Smooth muscle cell (in vitro differentiated cells): ENCODE data around the gene BCL2L13. TPM values are rescaled to one million over a fixed set of nuclear protein-coding genes. Genes with fewer than 3 reads are reported as not detected.

Experiments used
- DNase-seq: peaks from one replicate; lab custom pipeline; 2025; ENCODE audit not compliant: unreplicated experiment; lab: John Stamatoyannopoulos, UW
- H2AFZ ChIP-seq: fragments of 200-600 bp; sonication (generic); 2 replicates; pipeline ENCODE4 v1.6.0; 2016; ENCODE audit warnings: antibody characterized with exemption, low read depth, mild to moderate bottlenecking
- H3F3A ChIP-seq: fragments of 200-600 bp; sonication (generic); 2 replicates; pipeline ENCODE4 v1.6.0; 2017; ENCODE audit warnings: antibody characterized with exemption, low read depth
- H3K27ac ChIP-seq: fragments of 200-600 bp; sonication (generic); 2 replicates; pipeline ENCODE4 v1.5.1; 2016; ENCODE audit warnings: low read depth, mild to moderate bottlenecking
- H3K27me3 ChIP-seq: fragments of 200-600 bp; sonication (generic); 2 replicates; pipeline ENCODE4 v1.6.1; 2016; ENCODE audit warnings: low read depth, mild to moderate bottlenecking
- H3K36me3 ChIP-seq: fragments of 200-600 bp; sonication (generic); 2 replicates; pipeline ENCODE4 v1.5.1; 2016; ENCODE audit warnings: low read depth
- H3K4me1 ChIP-seq: fragments of 200-600 bp; sonication (generic); 2 replicates; pipeline ENCODE4 v1.5.1; 2016; ENCODE audit warnings: low read depth
- H3K4me2 ChIP-seq: fragments of 200-600 bp; sonication (generic); 2 replicates; pipeline ENCODE4 v1.6.0; 2016; ENCODE audit warnings: mild to moderate bottlenecking
- H3K4me3 ChIP-seq: fragments of 200-600 bp; sonication (generic); 2 replicates; pipeline ENCODE4 v1.5.1; 2016; ENCODE audit warnings: mild to moderate bottlenecking
- H3K79me2 ChIP-seq: fragments of 200-600 bp; sonication (generic); 2 replicates; pipeline ENCODE4 v1.6.0; 2016; ENCODE audit warnings: low read depth, mild to moderate bottlenecking
- H3K9ac ChIP-seq: fragments of 200-600 bp; sonication (generic); 2 replicates; pipeline ENCODE4 v1.6.0; 2016; ENCODE audit warnings: low read depth
- H3K9me3 ChIP-seq: fragments of 200-600 bp; sonication (generic); replicated peaks from 2 replicates; pipeline ENCODE4 v1.5.1; 2016; ENCODE audit warnings: low read depth
- H4K20me1 ChIP-seq: fragments of 200-600 bp; sonication (generic); 2 replicates; pipeline ENCODE4 v1.6.0; 2016; ENCODE audit warnings: low read depth
- CTCF ChIP-seq: fragments of 200-600 bp; sonication (generic); IDR thresholded peaks from 2 replicates; pipeline ENCODE4 v1.5.1; 2017; ENCODE audit warnings: borderline replicate concordance, mild to moderate bottlenecking, antibody characterized with exemption; ENCODE audit not compliant: insufficient read depth, poor library complexity, severe bottlenecking
- WGBS: methylation state at CpG from one replicate; pipeline ENCODE4 v1.1.7; 2016; ENCODE audit warnings: low lambda C conversion rate; 5-methylcytosine and 5-hydroxymethylcytosine counted together
- polyA plus RNA-seq: library from polyadenylated mRNA; unstranded; fragments of >200 nt; fragmentation: Nextera tagmentation; extraction: Ambion mirVana; gene quantifications from 2 replicates; pipeline ENCODE4 v1.2.1, GENCODE V29; 2016
- total RNA-seq: library from RNA; depleted of rRNA; stranded (reverse); fragments of >200 nt; gene quantifications from 2 replicates; pipeline ENCODE4 v1.2.3, GENCODE V29; 2014

Gene BCL2L13
- total and polyA plus RNA-seq, 2 experiments from 2014 or later, result 16.7 to 27.0 TPM

- peaks cover 10% of the 10 kb centered on the region for H3K4me1 ChIP-seq
- H4K20me1 ChIP-seq, result peaks cover 45% of the 10 kb centered on the region
- peaks cover 18% of the 10 kb centered on the region for H3K79me2 ChIP-seq
- 69% methylated on average over 2 of the region's 2 CpGs for WGBS
- no peak for TF ChIP-seq CTCF
- peak overlapping the region; percentile 2 for H3K27ac ChIP-seq
- H3F3A ChIP-seq, result no peaks in the 10 kb centered on the region
- no peak for DNase-seq
- no peak overlapping the region for H3K9ac ChIP-seq
- H3K27me3 ChIP-seq, result no peaks in the 10 kb centered on the region
- peak overlapping the region; percentile 24 for H3K4me2 ChIP-seq
- H3K36me3 ChIP-seq, result no peaks in the 10 kb centered on the region
- no peaks in the 10 kb centered on the region for H3K9me3 ChIP-seq
- H3K4me3 ChIP-seq, result no peak overlapping the region
- no peak overlapping the region for H2AFZ ChIP-seq
Measured at GRCh38 chr22:17672417-17672991, 33.9 kb downstream of the BCL2L13 start.

GRCh38 chr22:17674152-17674551 is 35.6 kb downstream of the BCL2L13 start:
- no peaks in the 10 kb centered on the region for H3F3A ChIP-seq
- peaks cover 58% of the 10 kb centered on the region for H4K20me1 ChIP-seq
- DNase-seq, result no peak
- H2AFZ ChIP-seq, result no peak overlapping the region
- no peak overlapping the region for H3K27ac ChIP-seq
- TF ChIP-seq CTCF, result no peak
- peaks cover 10% of the 10 kb centered on the region for H3K4me1 ChIP-seq
- WGBS, result 96% methylated on average over 7 of the region's 7 CpGs
- no peaks in the 10 kb centered on the region for H3K27me3 ChIP-seq
- no peaks in the 10 kb centered on the region for H3K36me3 ChIP-seq
- H3K79me2 ChIP-seq, result peaks cover 18% of the 10 kb centered on the region
- no peak overlapping the region for H3K4me3 ChIP-seq
- no peak overlapping the region for H3K9ac ChIP-seq
- H3K4me2 ChIP-seq, result no peak overlapping the region
- no peaks in the 10 kb centered on the region for H3K9me3 ChIP-seq

DNA sequence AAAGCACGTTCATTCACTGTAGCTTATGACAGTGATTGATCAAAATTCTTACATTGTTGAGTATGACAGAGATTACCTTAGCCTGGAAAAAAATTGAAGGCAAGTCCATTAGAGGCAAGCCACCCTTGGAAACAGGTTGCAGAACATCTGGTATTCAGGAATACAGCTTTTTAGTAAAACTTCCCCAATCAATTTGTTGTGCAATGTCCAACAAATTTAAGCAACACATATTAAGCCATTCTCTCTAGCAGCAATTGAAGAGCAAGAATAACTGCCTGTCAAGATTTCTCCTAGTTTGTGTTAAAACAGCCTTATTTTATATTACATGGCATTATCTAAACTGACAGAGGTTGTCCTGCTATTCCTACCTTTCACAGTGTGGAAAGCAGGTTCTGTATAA is 37.0 kb downstream of the BCL2L13 start:
- Histone ChIP-seq H3K4me1 (peaks cover 10% of the 10 kb centered on the region), H3K27ac (no peak overlapping the region), H3K79me2 (peaks cover 18% of the 10 kb centered on the region), H3K36me3 (no peaks in the 10 kb centered on the region), H3K4me3 (no peak overlapping the region), H3K9me3 (no peaks in the 10 kb centered on the region), H2AFZ (no peak overlapping the region), H4K20me1 (peaks cover 58% of the 10 kb centered on the region), H3K9ac (no peak overlapping the region), H3K4me2 (no peak overlapping the region), H3F3A (no peaks in the 10 kb centered on the region), H3K27me3 (no peaks in the 10 kb centered on the region)
- WGBS, result 100% methylated on average over 1 of the region's 1 CpG
- no peak for TF ChIP-seq CTCF
- no peak for DNase-seq

DNA sequence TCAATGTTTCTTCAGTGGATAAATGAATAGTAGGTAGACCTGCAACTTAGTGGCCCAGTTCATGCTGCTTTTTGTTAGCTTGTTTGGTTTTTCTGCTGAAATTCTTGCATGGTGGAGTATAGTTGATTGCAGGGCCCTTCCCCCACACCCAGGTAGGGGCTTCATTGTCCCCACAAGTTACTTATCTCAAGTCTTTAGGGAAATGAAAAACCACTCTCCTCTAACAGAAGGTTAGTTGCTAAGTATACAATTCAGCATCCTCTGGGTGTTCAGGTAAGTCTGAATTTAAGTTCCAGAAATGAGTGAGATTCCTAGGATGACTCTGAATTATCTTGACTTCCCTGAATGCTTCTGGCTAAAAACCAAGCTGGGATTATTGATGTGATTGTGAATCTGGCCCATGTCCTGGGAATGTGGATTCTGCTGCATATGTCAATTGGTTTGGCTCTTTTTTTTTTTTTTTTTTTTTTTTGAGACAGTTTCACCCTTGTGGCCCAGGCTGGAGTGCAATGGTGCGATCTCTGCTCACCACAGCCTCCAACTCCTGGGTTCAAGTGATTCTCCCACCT is 40.3 kb downstream of the BCL2L13 start:
- no peak overlapping the region for H3K4me3 ChIP-seq
- no peaks in the 10 kb centered on the region for H3K27me3 ChIP-seq
- 83% methylated on average over 1 of the region's 1 CpG for WGBS
- DNase-seq, result no peak
- H4K20me1 ChIP-seq, result peaks cover 53% of the 10 kb centered on the region
- H3K27ac ChIP-seq, result no peak overlapping the region
- H3F3A ChIP-seq, result no peaks in the 10 kb centered on the region
- TF ChIP-seq CTCF, result no peak
- H3K4me2 ChIP-seq, result no peak overlapping the region
- H3K9ac ChIP-seq, result no peak overlapping the region
- no peaks in the 10 kb centered on the region for H3K36me3 ChIP-seq
- H3K4me1 ChIP-seq, result no peaks in the 10 kb centered on the region
- peaks cover 18% of the 10 kb centered on the region for H3K79me2 ChIP-seq
- no peaks in the 10 kb centered on the region for H3K9me3 ChIP-seq
- no peak overlapping the region for H2AFZ ChIP-seq
